ENCODE measurements around the gene TH. TPM values are rescaled to one million over a fixed set of nuclear protein-coding genes. Genes with fewer than 3 reads are reported as not detected.
"Not testable (repeated sequence)": the region's sequence is repeated elsewhere in the genome, so short reads cannot be mapped to it uniquely, and the experiment has no call there.

The TH gene
- total RNA-seq, 2 experiments from 2014 or later: not detected

- peaks cover 47% of the 10 kb centered on the region for H3K27me3 Mint-ChIP-seq
- no peak overlapping the region for H3K4me3 Mint-ChIP-seq
- peaks cover 5% of the 10 kb centered on the region for H3K9me3 Mint-ChIP-seq
- DNase-seq: no peak
- ChIA-PET POLR2A (no interaction called here), CTCF (interaction anchor here (0.9 kb wide), 1 partner anchor 18 kb away, joined by 3 read pairs; no protein-coding TSS in a partner anchor)
- no peak overlapping the region for H3K27ac Mint-ChIP-seq
- H3K4me1 Mint-ChIP-seq: peaks cover 2% of the 10 kb centered on the region
- H3K36me3 Mint-ChIP-seq (ENCODE audit: low read depth): no peaks in the 10 kb centered on the region
Observed at GRCh38 chr11:2133241-2134021, 38.2 kb downstream of the TH start.

DNA sequence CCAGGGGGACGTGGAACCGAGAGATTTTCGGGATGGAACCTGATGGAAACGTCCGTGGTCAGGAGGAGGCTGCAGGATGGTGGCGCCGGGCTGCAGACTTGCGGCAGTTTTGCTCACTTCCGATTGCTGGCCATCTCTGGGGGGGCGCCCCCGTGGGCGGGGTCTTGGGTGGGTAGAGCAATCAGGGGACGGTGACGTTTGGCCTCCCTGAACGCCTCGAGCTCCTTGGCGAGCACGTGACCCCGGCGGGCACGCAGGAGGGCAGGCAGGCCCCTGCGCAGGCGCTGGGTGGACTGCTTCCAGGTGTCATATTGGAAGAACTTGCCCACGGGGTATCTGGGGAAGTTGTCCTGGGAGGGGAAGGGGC lies 38.8 kb downstream of the TH start:
- CTCF ChIA-PET: no interaction called here
- Mint-ChIP-seq H3K27ac (no peak overlapping the region), H3K36me3 (ENCODE audit: low read depth) (no peaks in the 10 kb centered on the region), H3K27me3 (peaks cover 45% of the 10 kb centered on the region), H3K9me3 (peaks cover 5% of the 10 kb centered on the region), H3K4me1 (no peaks in the 10 kb centered on the region), H3K4me3 (no peak overlapping the region)
- DNase-seq: no peak
- POLR2A ChIA-PET: no interaction called here

- POLR2A ChIA-PET: no interaction called here
- Mint-ChIP-seq H3K27me3 (peaks cover 40% of the 10 kb centered on the region), H3K27ac (no peak overlapping the region), H3K9me3 (peaks cover 5% of the 10 kb centered on the region), H3K4me1 (no peaks in the 10 kb centered on the region), H3K4me3 (no peak overlapping the region), H3K36me3 (ENCODE audit: low read depth) (no peaks in the 10 kb centered on the region)
- CTCF ChIA-PET: no interaction called here
- no peak for DNase-seq
Observed at GRCh38 chr11:2132246-2132645, 39.4 kb downstream of the TH start.

DNA sequence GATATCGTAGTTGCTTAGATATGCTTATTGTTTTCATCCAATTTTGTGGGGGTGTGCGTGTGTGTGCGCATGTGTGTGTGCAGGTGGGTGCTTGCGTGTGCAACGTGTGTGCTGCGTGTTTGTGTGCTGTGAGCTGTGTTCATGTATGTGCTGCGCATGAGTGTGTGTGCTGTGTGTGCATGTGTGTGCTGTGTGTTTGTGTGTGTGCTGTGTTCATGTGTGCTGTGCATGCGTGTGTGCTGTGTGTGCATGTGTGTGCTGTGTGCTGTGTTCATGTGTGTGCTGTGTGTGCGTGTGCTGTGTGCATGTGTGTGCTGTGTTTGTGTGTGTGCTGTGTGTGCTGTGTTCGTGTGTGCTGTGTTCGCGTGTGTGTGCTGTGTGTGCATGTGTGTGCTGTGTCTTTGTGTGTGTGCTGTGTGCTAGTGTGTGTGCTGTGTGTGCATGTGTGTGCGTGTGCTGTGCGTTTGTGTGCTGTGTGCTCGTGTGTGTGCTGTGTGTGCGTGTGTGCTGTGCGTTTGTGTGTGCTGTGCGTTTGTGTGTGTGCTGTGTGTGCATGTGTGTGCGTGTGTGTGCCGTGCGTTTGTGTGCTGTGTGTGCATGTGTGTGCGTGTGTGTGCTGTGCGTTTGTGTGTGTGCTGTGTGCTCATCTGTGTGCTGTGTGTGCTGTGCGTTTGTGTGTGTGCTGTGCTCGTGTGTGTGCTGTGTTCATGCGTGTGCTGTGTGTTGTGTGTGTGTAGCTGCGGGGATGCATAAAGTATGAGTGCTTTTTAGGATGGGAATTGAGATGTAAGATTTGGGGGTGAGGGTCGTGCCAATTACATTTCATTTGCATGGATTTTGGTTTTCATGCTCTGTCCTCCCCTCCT lies 40.0 kb downstream of the TH start:
- H3K36me3 Mint-ChIP-seq (ENCODE audit: low read depth): no peaks in the 10 kb centered on the region
- peaks cover 35% of the 10 kb centered on the region for H3K27me3 Mint-ChIP-seq
- POLR2A ChIA-PET: no interaction called here

DNA sequence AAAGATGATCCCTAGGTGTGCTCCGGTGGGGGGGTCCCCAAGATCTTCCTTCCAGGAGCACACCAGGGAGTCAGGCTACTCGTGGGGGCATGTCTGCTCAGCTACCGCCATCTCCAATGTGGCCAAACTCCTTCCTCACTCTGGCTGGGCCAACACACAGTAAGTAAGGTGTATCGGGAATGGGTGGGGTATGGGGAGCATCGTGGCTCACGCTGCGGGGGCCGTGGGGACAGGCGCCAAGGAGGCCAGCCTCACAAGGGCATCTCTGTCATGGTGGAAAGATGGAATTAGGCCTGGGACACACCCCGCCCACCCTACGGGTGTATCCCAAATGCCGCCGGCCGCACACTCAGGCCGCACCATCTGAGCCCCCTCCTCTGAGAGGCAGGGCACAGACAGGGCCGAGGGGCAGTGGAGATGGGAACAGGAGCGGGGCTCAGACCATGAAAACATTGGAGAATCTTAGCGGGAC lies 40.7 kb downstream of the TH start:
- Mint-ChIP-seq H3K27ac (no peak overlapping the region), H3K27me3 (peaks cover 28% of the 10 kb centered on the region), H3K9me3 (peaks cover 5% of the 10 kb centered on the region), H3K4me3 (no peak overlapping the region), H3K4me1 (no peaks in the 10 kb centered on the region), H3K36me3 (ENCODE audit: low read depth) (no peaks in the 10 kb centered on the region)
- POLR2A ChIA-PET: no interaction called here
- CTCF ChIA-PET: no interaction called here
- no peak for DNase-seq

More for the DNA sequence above, 40.0 kb downstream of the TH start:
- CTCF ChIA-PET: no interaction called here
- no peak overlapping the region for H3K4me3 Mint-ChIP-seq
- H3K4me1 Mint-ChIP-seq: no peaks in the 10 kb centered on the region
- no peak overlapping the region for H3K27ac Mint-ChIP-seq
- H3K9me3 Mint-ChIP-seq: peaks cover 5% of the 10 kb centered on the region
- no peak for DNase-seq

DNA sequence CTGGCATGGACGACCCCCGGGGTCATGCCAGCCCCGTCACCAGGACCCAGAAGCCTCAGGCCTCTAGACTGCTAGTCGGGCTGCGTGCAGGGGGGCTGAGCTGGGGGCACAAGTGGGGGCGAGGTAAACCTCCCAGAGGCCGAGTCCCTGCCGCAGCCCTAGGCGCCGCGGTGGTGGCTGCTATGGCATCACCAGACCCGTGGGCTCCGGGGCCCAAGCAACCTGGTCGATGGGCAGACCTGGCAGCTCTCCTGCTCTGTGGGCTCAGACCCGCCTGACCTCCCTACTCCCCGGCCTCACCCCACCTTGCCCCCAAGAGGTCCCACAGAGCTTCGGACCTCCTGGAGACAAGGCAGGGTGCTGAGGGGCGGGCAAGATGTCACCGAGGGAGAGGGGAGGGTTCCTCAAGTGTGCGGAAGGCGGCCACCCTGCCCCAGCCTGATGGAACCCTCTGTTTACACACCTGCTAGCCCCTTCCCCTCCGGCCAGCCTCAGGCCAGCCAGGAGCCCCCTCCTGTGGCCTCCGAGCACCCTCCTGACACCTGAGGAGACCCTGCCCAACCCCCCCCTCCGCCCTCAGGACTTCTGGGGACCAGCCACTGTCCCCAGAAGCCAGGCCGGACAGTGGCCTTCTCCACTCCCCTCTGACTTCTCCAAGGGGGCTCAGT lies 41.8 kb downstream of the TH start:
- CTCF ChIA-PET: no interaction called here
- no peak for DNase-seq
- POLR2A ChIA-PET: no interaction called here
- no peak overlapping the region for H3K4me3 Mint-ChIP-seq
- H3K36me3 Mint-ChIP-seq (ENCODE audit: low read depth): no peaks in the 10 kb centered on the region
- H3K9me3 Mint-ChIP-seq: peaks cover 5% of the 10 kb centered on the region
- H3K27me3 Mint-ChIP-seq: peaks cover 22% of the 10 kb centered on the region
- no peaks in the 10 kb centered on the region for H3K4me1 Mint-ChIP-seq
- H3K27ac Mint-ChIP-seq: no peak overlapping the region

GRCh38 chr11:2129308-2129698 lies 42.3 kb downstream of the TH start:
- Mint-ChIP-seq H3K27ac (no peak overlapping the region), H3K9me3 (peaks cover 5% of the 10 kb centered on the region), H3K27me3 (peaks cover 23% of the 10 kb centered on the region), H3K4me3 (no peak overlapping the region), H3K4me1 (no peaks in the 10 kb centered on the region), H3K36me3 (ENCODE audit: low read depth) (no peaks in the 10 kb centered on the region)
- ChIA-PET CTCF (no interaction called here), POLR2A (no interaction called here)
- no peak for DNase-seq

GRCh38 chr11:2128511-2129307 lies 42.9 kb downstream of the TH start:
- Mint-ChIP-seq H3K9me3 (peaks cover 5% of the 10 kb centered on the region), H3K4me1 (no peaks in the 10 kb centered on the region), H3K27me3 (peaks cover 20% of the 10 kb centered on the region), H3K36me3 (ENCODE audit: low read depth) (no peaks in the 10 kb centered on the region), H3K27ac (no peak overlapping the region), H3K4me3 (no peak overlapping the region)
- CTCF ChIA-PET: no interaction called here
- DNase-seq: no peak
- POLR2A ChIA-PET: no interaction called here

DNA sequence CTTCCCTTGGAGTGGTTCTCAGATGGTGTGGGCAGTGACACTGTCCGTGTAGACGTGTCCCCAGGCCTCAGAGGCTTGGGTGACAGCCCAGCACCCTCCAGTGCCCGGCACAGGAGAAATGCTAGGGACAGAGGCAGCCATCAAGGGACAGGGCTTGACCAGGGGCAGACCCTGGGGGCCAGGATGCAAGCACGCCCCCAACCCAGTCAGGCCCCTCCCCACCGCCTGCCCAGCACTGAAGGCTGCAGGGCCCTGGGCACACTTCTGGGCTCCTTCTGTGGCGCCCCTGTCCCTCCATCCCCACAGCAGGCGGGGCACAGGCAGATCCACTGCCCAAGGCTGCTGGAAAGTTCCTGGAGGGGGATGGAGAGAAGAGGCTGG lies 43.5 kb downstream of the TH start:
- no peak overlapping the region for H3K4me3 Mint-ChIP-seq
- no peaks in the 10 kb centered on the region for H3K36me3 Mint-ChIP-seq (ENCODE audit: low read depth)
- CTCF ChIA-PET: no interaction called here
- POLR2A ChIA-PET: no interaction called here
- peaks cover 5% of the 10 kb centered on the region for H3K9me3 Mint-ChIP-seq
- no peak for DNase-seq
- H3K27ac Mint-ChIP-seq: no peak overlapping the region
- no peaks in the 10 kb centered on the region for H3K4me1 Mint-ChIP-seq
- H3K27me3 Mint-ChIP-seq: peaks cover 15% of the 10 kb centered on the region

- Mint-ChIP-seq H3K4me1 (no peaks in the 10 kb centered on the region), H3K4me3 (no peak overlapping the region), H3K27me3 (peaks cover 14% of the 10 kb centered on the region), H3K36me3 (ENCODE audit: low read depth) (no peaks in the 10 kb centered on the region), H3K27ac (no peak overlapping the region), H3K9me3 (peaks cover 5% of the 10 kb centered on the region)
- CTCF ChIA-PET: no interaction called here
- POLR2A ChIA-PET: no interaction called here
- no peak for DNase-seq
Observed at GRCh38 chr11:2127482-2128129, 44.0 kb downstream of the TH start.

GRCh38 chr11:2126520-2127085 lies 45.0 kb downstream of the TH start:
- Mint-ChIP-seq H3K4me3 (no peak overlapping the region), H3K27me3 (peaks cover 8% of the 10 kb centered on the region), H3K9me3 (peaks cover 5% of the 10 kb centered on the region), H3K27ac (no peak overlapping the region), H3K36me3 (ENCODE audit: low read depth) (no peaks in the 10 kb centered on the region), H3K4me1 (no peaks in the 10 kb centered on the region)
- POLR2A ChIA-PET: no interaction called here
- CTCF ChIA-PET: no interaction called here
- no peak for DNase-seq

DNA sequence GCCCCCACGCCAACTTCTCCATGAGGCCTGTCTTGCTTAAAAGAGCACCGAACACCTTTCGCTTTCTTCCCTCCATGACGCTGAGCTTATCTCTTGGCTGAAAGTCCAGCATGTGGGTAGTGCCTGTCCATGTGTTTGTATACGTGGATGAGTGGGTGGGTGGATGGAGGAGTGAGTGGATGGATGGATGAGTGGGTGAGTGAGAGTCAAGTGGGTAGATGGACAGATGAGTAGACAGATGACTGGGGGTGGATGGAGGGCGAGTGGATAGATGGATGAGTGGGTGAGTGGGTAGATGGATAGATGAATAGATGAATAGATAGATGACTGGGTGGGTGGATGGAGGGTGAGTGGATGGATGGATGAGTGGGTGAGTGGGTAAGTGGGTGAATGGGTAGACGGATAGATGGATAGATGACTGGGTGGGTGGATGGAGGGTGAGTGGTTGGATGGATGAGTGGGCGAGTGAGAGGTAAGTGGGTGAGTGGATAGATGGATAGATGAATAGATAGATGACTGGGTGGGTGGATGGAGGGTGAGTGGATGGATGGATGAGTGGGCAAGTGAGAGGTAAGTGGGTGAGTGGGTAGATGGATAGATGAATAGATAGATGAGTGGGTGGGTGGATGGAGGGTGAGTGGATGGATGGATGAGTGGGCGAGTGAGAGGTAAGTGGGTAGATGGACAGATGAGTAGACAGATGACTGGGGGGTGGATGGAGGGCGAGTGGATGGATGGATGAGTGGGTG lies 46.7 kb downstream of the TH start:
- H3K36me3 Mint-ChIP-seq (ENCODE audit: low read depth); CTCF ChIA-PET; POLR2A ChIA-PET; H3K4me3 Mint-ChIP-seq; H3K4me1 Mint-ChIP-seq; H3K9me3 Mint-ChIP-seq; H3K27me3 Mint-ChIP-seq; H3K27ac Mint-ChIP-seq; DNase-seq: not testable (repeated sequence)
